Cardiac fibroblast (primary cell): ENCODE data around the gene TRIP4.
A peak's percentile ranks its signal among the peaks of the same experiment; 100 is the strongest.
"Not testable (repeated sequence)": the region's sequence is repeated elsewhere in the genome, so short reads cannot be mapped to it uniquely, and the experiment has no call there.

Experiments
- DNase-seq, 2 donors: peaks; one replicate each; pipeline versions ENCODE4 v3.0.0 to v3.0.0-alpha.2; 2010; ENCODE audit warnings: low read depth in 2 of 2
- H3K4me3 ChIP-seq, 2 donors: replicated peaks in 1 of 2; 1 replicate in 1 of 2; 2 replicates in 1 of 2; pipeline ENCODE4 v1.5.1; 2011; ENCODE audit warnings: low read depth in 2 of 2, low read length in 2 of 2, mild to moderate bottlenecking in 2 of 2, moderate library complexity in 1 of 2
- TF ChIP-seq, protein P1 (sequence below): IDR thresholded peaks from one replicate; pipeline ENCODE4 v1.5.1; 2011; ENCODE audit warnings: low read depth, mild to moderate bottlenecking, low read length, inconsistent platforms

Gene TRIP4

DNA sequence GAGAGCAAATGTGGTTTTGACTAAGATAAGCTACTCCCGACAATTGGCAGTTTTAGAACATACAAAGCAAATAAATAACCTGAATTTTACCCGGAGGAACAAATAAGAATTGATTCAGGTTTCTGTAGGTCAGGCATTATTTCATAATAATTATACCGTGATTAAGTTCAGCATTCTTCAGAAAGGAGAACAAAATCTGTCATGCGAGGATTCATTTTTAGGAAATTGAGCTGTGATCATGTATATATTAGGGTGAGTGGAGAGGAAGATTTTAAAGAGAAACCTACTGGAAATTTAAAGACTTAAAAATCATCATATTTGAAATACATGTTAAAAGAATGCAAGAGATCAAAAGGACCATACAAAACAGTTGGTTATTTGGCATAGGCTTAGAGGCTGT, 93.3 kb downstream of the TRIP4 start:
- DNase-seq, result no peak
- TF ChIP-seq, protein P1, sequence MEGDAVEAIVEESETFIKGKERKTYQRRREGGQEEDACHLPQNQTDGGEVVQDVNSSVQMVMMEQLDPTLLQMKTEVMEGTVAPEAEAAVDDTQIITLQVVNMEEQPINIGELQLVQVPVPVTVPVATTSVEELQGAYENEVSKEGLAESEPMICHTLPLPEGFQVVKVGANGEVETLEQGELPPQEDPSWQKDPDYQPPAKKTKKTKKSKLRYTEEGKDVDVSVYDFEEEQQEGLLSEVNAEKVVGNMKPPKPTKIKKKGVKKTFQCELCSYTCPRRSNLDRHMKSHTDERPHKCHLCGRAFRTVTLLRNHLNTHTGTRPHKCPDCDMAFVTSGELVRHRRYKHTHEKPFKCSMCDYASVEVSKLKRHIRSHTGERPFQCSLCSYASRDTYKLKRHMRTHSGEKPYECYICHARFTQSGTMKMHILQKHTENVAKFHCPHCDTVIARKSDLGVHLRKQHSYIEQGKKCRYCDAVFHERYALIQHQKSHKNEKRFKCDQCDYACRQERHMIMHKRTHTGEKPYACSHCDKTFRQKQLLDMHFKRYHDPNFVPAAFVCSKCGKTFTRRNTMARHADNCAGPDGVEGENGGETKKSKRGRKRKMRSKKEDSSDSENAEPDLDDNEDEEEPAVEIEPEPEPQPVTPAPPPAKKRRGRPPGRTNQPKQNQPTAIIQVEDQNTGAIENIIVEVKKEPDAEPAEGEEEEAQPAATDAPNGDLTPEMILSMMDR, result no peak
- H3K4me3 ChIP-seq, result no peak overlapping the region

DNA sequence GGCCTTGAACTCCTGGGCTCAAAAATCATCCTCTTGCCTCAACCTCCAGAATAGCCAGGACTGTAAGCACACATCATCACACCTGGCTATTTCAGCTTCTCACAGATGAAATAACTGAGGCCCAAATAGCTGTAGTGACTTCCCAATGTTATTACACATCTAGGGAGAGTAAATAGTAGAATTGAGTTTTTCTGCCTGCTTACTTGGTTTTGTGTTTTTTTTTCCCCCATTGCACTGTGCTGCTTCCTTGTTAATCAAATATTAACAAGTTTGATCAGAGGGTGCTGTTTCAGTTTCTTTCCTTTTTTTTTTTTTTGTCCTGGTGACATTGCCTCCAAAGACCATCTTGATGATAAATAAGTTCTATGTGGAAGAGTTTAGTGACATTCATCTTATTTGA, 96.1 kb downstream of the TRIP4 start:
- no peak overlapping the region for H3K4me3 ChIP-seq
- no peak for DNase-seq
- TF ChIP-seq, protein P1, result no peak

DNA sequence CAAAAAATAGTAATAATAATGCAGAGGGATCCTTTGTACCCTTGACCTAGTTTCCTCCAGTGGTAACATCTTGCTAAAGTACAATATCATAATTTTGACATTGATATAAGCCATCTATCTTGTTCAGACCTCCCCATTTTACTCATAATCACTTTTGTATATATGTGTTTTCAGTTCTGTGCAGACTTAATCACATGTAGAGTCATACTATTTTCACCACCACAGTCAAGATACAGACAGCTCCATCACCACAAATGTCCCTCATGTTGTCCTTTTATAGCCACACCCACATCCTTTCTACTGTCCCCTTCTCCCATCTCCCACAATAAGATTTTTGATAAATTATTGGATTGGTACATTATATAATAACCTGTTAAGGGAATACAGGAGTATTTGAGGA, 98.2 kb downstream of the TRIP4 start:
- no peak overlapping the region for H3K4me3 ChIP-seq
- TF ChIP-seq, protein P1, result no peak
- DNase-seq, result no peak

DNA sequence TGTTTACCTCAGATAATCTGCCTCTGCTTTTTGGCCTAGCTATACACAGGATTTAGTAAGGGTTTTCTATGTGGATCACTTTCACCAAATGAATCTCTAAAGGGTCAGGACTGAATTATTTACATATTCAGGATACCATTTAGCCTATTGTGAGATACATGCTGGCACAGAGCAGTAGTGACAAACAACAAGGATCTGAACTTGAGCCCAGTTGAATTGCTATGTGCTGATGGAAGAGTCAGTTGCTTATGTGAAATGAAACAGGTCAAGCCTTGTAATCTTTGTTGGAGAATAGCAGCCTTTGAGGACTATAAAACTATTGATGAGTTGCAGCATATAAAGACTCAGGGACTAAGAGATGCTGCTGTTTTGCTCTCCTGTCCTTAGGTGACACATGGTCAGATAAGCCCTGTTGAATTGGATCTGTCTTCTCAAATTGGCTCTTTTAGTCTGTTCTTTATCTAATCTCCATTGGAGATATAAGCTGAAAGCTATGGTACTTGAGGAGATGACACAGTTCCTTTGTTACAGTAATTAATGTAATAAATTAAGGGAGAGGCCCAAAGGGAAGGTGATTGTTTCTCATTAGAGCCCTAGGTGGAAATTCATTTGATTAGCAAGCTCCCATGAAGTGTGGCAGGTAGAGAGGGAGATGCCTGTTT, 103.1 kb downstream of the TRIP4 start:
- no peak overlapping the region for H3K4me3 ChIP-seq
- TF ChIP-seq, protein P1, result no peak
- DNase-seq, result peak in 1 of 2 donors; percentile 49

DNA sequence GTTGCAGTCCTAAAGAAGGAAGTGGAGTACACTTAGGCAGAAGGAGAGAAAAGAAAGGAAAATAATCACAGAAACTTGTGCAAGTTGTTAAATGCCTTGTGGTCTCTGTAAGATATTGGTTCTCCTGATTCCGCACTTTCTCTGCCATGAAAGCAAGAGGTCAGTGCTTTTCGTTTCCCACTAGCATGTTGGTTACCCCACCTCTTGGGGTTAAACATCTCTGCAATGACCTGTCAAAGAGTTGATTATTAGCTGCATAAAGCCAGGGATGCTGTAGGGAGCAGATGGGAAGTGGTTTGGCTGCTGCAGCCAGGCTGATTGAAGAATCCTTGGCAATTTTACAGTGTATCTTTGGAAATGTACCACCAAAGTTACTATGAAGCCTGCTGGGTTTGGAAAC, 106.0 kb downstream of the TRIP4 start:
- peak in 1 of 2 donors; percentile 10 for DNase-seq
- TF ChIP-seq, protein P1, result no peak
- no peak overlapping the region for H3K4me3 ChIP-seq

DNA sequence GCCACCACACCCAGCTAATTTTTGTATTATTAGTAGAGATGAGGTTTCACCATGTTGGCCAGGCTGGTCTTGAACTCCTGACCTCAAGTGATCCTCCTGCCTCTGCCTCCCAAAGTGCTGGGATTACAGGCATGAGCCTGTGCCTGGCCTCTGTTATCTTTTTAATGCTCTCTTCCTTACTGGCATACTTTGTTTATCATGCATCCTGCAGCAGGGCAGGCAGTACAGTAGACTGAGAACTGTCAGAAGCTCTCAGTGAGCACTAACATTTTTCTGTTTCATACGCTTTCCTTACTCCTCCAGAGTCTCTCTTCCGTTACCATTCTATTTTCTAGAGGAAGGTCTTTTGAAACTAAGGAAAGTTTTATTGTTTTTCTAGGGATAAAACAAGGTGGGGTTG, 108.3 kb downstream of the TRIP4 start:
- not testable (repeated sequence) for H3K4me3 ChIP-seq, DNase-seq

DNA sequence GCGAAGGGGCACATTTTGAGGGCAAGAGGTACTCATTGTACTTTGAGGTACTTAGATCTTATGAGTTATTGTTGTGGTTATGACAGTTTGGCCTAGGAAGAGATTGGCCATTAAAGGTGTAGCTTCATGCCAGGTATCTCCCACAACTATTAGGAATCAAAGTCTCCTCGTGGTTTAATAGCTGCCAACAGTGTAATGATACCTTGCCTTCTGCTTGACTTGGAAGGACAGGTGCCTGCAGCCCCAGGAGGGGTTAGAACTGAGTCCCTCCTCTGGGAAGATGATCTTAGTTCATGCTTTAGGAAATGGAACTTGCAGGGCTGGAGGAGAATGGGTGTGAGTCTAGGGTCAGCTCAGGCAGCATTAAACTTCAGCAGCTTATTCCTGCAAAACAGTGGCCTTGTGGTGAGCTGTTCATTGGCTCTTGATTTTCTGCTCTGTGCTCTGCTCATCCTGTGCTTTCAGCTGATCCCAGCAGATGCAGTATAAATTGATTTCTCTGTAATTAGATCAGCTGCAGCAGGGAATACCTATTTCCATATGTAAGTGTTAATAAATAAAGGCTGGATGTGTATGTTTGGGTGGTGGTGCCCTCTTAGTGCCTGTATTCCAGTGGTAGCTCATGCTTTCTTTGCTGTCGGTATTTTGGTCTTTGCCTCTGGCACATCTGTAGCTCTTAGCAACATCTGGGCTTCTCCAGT, 113.2 kb downstream of the TRIP4 start:
- DNase-seq, result no peak
- TF ChIP-seq, protein P1, result no peak
- H3K4me3 ChIP-seq, result no peak overlapping the region
